MM.1S (cell line): Measurements from ENCODE around the gene C21orf91.

ENCODE experiments used
- CTCF ChIP-seq: fragments of 300-600 bp; sonication (generic); IDR thresholded peaks from 2 replicates; pipeline ENCODE4 v1.5.1; 2016; ENCODE audit warnings: antibody characterized with exemption, low read length, mixed read lengths
- EZH2 ChIP-seq: fragments of 300-600 bp; sonication (generic); optimal IDR thresholded peaks from 2 replicates; pipeline ENCODE3; 2017; ENCODE audit warnings: low read depth, mild to moderate bottlenecking, antibody characterized with exemption, low read length, mixed read lengths
- EZH2phosphoT487 ChIP-seq: fragments of 300-600 bp; sonication (generic); IDR thresholded peaks from 2 replicates; pipeline ENCODE4 v1.6.1; 2018; ENCODE audit warnings: antibody characterized with exemption, low read length

GRCh38 chr21:17784180-17784598 lies 35.0 kb downstream of the C21orf91 start:
- no peak for TF ChIP-seq EZH2
- no peak for TF ChIP-seq CTCF
- TF ChIP-seq EZH2phosphoT487, result no peak
